Panc1 (cell line): ENCODE measurements around the gene FRMD4A. TPM values are rescaled to one million over a fixed set of nuclear protein-coding genes. Genes with fewer than 3 reads are reported as not detected.

Experiments
- ATAC-seq: fragments of 200-7000 bp; cut with Tn5 transposase; 2 replicates; pipeline ENCODE4 v1.9.1; 2020; ENCODE audit warnings: mild to moderate bottlenecking, moderate library complexity
- BruUV-seq: library from RNA; stranded (reverse); fragments of 400-500 nt; replicated peaks from 2 replicates; lab custom pipeline; 2021; lab: Mats Ljungman, UMichigan
- CTCF ChIA-PET: fragments of 300-600 bp; sonication (Branson Sonifier 250); formaldehyde crosslinking; loops from one replicate; lab custom pipeline; 2022; ENCODE audit warnings: antibody characterized with exemption; lab: Charles Lee
- POLR2A ChIA-PET: fragments of 300-600 bp; sonication (Branson Sonifier 250); formaldehyde crosslinking; loops from one replicate; lab custom pipeline; 2022; ENCODE audit warnings: antibody characterized with exemption; lab: Charles Lee
- DNase-seq: peaks from one replicate; pipeline ENCODE4 v3.0.0-alpha.2; 2010; ENCODE audit warnings: low read depth, low spot score
- H3K27ac ChIP-seq: 2 replicates; pipeline ENCODE4 v1.5.1; 2011; ENCODE audit warnings: mild to moderate bottlenecking, low read length, inconsistent platforms
- H3K27me3 ChIP-seq: fragments of 200-500 bp; sonication (Bioruptor generic); 2 replicates; pipeline ENCODE4 v1.6.0; 2014; ENCODE audit warnings: low read length, inconsistent platforms; ENCODE audit not compliant: control insufficient read depth, insufficient read depth
- H3K36me3 ChIP-seq: fragments of 200-500 bp; sonication (Bioruptor generic); 2 replicates; pipeline ENCODE4 v1.5.1; 2014; ENCODE audit warnings: inconsistent platforms, mild to moderate bottlenecking, low read length, moderate library complexity; ENCODE audit not compliant: control insufficient read depth, insufficient read depth
- H3K4me1 ChIP-seq: 2 replicates; pipeline ENCODE4 v1.5.1; 2011; ENCODE audit warnings: inconsistent platforms, mild to moderate bottlenecking, low read length, moderate library complexity; ENCODE audit not compliant: control insufficient read depth, insufficient read depth
- H3K4me3 ChIP-seq, 2 experiments: 2 replicates each; pipeline ENCODE4 v1.5.1; 2011 to 2012; ENCODE audit warnings: low read depth in 2 of 2, low read length in 2 of 2, mild to moderate bottlenecking in 2 of 2, inconsistent platforms in 1 of 2, moderate library complexity in 1 of 2
- H3K9me3 ChIP-seq: fragments of 200-500 bp; sonication (Bioruptor generic); 2 replicates; pipeline ENCODE4 v1.5.1; 2014; ENCODE audit warnings: low read depth, mild to moderate bottlenecking, inconsistent platforms, low read length, moderate library complexity; ENCODE audit not compliant: control insufficient read depth, insufficient read depth
- POLR2AphosphoS5 ChIP-seq: IDR thresholded peaks from 2 replicates; pipeline ENCODE4 v1.6.1; 2012; ENCODE audit warnings: mild to moderate bottlenecking, low read depth, low read length, moderate library complexity
- SIN3A ChIP-seq: IDR thresholded peaks from 2 replicates; pipeline ENCODE4 v1.6.1; 2012; ENCODE audit warnings: low read depth, mild to moderate bottlenecking, low read length, moderate library complexity, borderline replicate concordance; ENCODE audit not compliant: insufficient read depth
- TCF7L2 ChIP-seq: IDR thresholded peaks from 2 replicates; pipeline ENCODE4 v1.6.1; 2011; ENCODE audit warnings: mild to moderate bottlenecking, low read depth, low read length, inconsistent platforms
- in situ Hi-C: cut with HindIII; loops from 2 replicates; pipeline ENCODE4 v1.10.0; 2016; ENCODE audit warnings: low sequenced_read_pairs, low pct_unique_long_range_greater_than_20kb
- intact Hi-C: fragments of 100-400 bp; cut with micrococcal nuclease; formaldehyde crosslinking; loops from one replicate; pipeline ENCODE4 v1.10.0; 2022; ENCODE audit not compliant: unreplicated experiment
- total RNA-seq: library from RNA; stranded (reverse); gene quantifications from one replicate; pipeline ENCODE4 v1.2.1, GENCODE V29; 2021; ENCODE audit not compliant: unreplicated experiment
- TF ChIP-seq, protein P1 (sequence below), 2 experiments: IDR thresholded peaks; 2 replicates each; pipeline ENCODE4 v1.6.1; 2011 to 2012; ENCODE audit warnings: low read depth in 2 of 2, control low read depth in 1 of 2, low read length in 1 of 2, mild to moderate bottlenecking in 1 of 2, moderate library complexity in 1 of 2; ENCODE audit not compliant: insufficient read depth in 1 of 2
- TF ChIP-seq, protein P2 (sequence below): fragments of 450-650 bp; IDR thresholded peaks from 2 replicates; pipeline ENCODE4 v1.5.1; 2017; ENCODE audit warnings: mild to moderate bottlenecking

FRMD4A gene
- total RNA-seq, 1 experiment from 2014 or later, result 7.1 TPM

DNA sequence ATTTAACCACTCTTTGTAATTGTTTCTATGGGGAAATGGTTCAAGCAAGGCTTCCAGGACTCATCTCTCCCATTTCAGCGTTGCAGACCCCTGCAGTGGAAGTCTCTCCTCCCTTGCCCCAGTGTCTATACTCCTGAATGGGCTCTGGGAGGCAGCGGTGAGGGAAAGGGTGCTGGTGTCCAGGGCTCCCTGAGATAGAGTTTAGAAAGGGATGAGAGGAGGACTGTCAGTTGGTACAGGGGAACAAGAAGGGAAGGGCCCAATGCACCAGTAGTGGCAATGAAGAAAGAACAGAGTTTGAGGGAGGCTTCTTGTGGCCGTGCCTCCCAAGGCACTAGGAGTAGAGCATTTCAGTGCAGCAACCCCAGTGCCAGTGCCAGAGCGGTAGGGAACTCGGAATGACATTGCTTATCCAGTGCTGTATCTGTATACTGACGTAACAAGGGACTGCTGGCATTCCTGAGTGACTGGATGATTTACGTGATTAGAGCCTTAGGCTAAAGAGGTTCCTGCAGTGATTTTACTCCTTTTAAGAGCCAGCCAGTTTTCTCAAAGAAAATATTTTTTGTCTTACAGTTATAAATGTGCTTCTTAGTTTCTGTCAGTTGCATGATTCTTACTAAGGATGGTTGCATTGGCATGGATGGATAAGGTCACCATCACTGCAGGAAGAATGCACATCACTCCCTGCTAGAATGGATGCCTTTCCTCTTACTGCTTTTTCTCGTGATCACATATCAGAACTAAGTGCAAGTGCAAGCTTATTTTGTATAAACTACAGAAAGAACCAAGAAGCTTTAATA is 716.0 kb downstream of the FRMD4A start:
- H3K4me1 ChIP-seq, result no peaks in the 10 kb centered on the region
- TF ChIP-seq POLR2AphosphoS5 (no peak), SIN3A (no peak), TCF7L2 (no peak)
- TF ChIP-seq, protein P1, sequence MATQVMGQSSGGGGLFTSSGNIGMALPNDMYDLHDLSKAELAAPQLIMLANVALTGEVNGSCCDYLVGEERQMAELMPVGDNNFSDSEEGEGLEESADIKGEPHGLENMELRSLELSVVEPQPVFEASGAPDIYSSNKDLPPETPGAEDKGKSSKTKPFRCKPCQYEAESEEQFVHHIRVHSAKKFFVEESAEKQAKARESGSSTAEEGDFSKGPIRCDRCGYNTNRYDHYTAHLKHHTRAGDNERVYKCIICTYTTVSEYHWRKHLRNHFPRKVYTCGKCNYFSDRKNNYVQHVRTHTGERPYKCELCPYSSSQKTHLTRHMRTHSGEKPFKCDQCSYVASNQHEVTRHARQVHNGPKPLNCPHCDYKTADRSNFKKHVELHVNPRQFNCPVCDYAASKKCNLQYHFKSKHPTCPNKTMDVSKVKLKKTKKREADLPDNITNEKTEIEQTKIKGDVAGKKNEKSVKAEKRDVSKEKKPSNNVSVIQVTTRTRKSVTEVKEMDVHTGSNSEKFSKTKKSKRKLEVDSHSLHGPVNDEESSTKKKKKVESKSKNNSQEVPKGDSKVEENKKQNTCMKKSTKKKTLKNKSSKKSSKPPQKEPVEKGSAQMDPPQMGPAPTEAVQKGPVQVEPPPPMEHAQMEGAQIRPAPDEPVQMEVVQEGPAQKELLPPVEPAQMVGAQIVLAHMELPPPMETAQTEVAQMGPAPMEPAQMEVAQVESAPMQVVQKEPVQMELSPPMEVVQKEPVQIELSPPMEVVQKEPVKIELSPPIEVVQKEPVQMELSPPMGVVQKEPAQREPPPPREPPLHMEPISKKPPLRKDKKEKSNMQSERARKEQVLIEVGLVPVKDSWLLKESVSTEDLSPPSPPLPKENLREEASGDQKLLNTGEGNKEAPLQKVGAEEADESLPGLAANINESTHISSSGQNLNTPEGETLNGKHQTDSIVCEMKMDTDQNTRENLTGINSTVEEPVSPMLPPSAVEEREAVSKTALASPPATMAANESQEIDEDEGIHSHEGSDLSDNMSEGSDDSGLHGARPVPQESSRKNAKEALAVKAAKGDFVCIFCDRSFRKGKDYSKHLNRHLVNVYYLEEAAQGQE (IDR thresholded peaks at IDR 0.05; ENCODE audit: insufficient read depth in 1 of 2, low read depth in 2 of 2, low read length in 1 of 2), result no peak
- TF ChIP-seq, protein P2, sequence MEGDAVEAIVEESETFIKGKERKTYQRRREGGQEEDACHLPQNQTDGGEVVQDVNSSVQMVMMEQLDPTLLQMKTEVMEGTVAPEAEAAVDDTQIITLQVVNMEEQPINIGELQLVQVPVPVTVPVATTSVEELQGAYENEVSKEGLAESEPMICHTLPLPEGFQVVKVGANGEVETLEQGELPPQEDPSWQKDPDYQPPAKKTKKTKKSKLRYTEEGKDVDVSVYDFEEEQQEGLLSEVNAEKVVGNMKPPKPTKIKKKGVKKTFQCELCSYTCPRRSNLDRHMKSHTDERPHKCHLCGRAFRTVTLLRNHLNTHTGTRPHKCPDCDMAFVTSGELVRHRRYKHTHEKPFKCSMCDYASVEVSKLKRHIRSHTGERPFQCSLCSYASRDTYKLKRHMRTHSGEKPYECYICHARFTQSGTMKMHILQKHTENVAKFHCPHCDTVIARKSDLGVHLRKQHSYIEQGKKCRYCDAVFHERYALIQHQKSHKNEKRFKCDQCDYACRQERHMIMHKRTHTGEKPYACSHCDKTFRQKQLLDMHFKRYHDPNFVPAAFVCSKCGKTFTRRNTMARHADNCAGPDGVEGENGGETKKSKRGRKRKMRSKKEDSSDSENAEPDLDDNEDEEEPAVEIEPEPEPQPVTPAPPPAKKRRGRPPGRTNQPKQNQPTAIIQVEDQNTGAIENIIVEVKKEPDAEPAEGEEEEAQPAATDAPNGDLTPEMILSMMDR, result no peak
- in situ Hi-C loops, result no loop called here
- no peak overlapping the region for H3K27ac ChIP-seq
- H3K36me3 ChIP-seq, result peaks cover 4% of the 10 kb centered on the region; the same call in 1 of the 2 replicates
- intact Hi-C loops, result no loop called here
- no peaks in the 10 kb centered on the region for H3K27me3 ChIP-seq
- DNase-seq (no peak), ATAC-seq (no peak)
- no TSS peak for BruUV-seq
- H3K9me3 ChIP-seq, result no peaks in the 10 kb centered on the region
- H3K4me3 ChIP-seq, result no peak overlapping the region
- CTCF ChIA-PET, result no interaction called here
- POLR2A ChIA-PET, result no interaction called here

DNA sequence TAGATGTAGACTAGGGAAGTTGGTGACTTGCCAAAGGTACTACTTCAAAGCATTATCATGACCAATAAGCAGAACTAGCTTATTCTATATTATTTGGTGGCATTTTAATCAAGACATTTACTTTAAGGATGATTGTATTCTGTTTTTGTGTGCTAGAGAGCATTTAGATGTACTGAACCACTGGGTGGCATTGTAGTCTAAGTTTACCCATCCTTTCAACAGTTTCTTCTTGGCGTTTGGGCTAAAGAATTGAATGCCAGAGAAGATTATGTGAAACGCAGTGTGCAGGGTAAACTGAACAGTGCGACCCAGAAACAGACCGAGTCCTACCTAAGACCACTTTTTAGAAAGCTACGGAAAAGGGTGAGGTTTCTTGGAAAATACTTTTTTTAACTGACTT is 717.2 kb downstream of the FRMD4A start:
- H3K9me3 ChIP-seq, result no peaks in the 10 kb centered on the region
- in situ Hi-C loops, result no loop called here
- no peaks in the 10 kb centered on the region for H3K4me1 ChIP-seq
- no peak overlapping the region for H3K4me3 ChIP-seq
- CTCF ChIA-PET, result interaction anchor here (0.6 kb wide), 1 partner anchor 334 kb away, joined by 3 read pairs; no protein-coding TSS in a partner anchor
- ATAC-seq (no peak), DNase-seq (no peak)
- no peaks in the 10 kb centered on the region for H3K27me3 ChIP-seq
- intact Hi-C loops, result no loop called here
- no peak for TF ChIP-seq POLR2AphosphoS5
- TF ChIP-seq, protein P2, result no peak
- TF ChIP-seq TCF7L2, result no peak
- TF ChIP-seq, protein P1 (IDR thresholded peaks at IDR 0.05; ENCODE audit: insufficient read depth in 1 of 2, low read depth in 2 of 2, low read length in 1 of 2), result no peak
- TF ChIP-seq SIN3A, result no peak
- POLR2A ChIA-PET, result no interaction called here
- peaks cover 4% of the 10 kb centered on the region; the same call in 1 of the 2 replicates for H3K36me3 ChIP-seq
- no peak overlapping the region for H3K27ac ChIP-seq
- no TSS peak for BruUV-seq
